Measurements from ENCODE around the gene VWF. TPM values are rescaled to one million over a fixed set of nuclear protein-coding genes. Genes with fewer than 3 reads are reported as not detected.

VWF gene
- total and polyA plus RNA-seq, 2 of the 13 experiments (the other 11 are each of a cell fraction or from before 2014, with no cell fraction given), result 0.20 to 0.25 TPM

DNA sequence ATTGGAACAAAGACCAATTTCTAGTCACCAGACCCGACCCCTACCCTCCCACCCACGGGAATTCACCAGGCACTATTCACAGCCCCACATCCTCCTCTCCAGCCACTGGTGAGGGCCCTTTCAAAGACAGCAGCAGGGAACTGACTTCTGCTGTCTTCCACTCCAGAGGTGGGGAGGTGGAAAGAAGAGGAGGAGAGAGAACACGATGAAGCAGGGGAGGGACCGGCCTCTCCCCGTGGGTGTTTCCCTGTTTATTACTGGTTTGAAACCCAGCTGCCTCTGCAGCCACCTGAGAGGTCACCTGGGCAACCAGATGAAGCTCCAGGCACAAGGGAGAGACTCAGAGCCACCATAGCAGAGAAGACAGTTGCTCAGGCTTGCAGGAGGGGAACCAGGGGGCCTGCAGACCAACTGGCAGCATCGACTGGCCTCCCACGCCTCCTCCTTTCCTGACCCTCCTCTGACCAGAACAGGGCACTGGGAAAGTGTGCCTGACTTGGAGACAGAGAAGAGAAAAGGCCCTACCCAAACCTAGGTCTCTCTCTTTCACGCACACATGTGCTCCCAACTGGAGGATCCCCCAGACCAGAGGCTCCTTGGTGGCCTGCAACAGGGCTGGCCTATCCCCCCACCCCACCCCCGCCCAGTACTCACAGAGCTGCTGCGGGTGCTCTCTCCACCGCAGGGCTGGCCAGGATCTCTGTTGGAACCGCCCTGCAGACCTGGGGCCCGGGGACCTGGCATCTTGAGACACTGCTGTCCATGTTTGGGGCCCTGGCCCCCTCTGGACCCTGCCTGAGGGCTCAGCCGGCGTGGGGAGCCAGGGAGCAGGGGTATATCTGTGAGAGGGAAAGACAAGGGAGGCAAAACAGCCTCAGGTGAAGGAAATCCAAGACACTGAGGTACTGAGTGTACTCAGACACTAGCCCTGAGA lies 202.2 kb downstream of the VWF start (continued):
- TF ChIP-seq, protein P1, sequence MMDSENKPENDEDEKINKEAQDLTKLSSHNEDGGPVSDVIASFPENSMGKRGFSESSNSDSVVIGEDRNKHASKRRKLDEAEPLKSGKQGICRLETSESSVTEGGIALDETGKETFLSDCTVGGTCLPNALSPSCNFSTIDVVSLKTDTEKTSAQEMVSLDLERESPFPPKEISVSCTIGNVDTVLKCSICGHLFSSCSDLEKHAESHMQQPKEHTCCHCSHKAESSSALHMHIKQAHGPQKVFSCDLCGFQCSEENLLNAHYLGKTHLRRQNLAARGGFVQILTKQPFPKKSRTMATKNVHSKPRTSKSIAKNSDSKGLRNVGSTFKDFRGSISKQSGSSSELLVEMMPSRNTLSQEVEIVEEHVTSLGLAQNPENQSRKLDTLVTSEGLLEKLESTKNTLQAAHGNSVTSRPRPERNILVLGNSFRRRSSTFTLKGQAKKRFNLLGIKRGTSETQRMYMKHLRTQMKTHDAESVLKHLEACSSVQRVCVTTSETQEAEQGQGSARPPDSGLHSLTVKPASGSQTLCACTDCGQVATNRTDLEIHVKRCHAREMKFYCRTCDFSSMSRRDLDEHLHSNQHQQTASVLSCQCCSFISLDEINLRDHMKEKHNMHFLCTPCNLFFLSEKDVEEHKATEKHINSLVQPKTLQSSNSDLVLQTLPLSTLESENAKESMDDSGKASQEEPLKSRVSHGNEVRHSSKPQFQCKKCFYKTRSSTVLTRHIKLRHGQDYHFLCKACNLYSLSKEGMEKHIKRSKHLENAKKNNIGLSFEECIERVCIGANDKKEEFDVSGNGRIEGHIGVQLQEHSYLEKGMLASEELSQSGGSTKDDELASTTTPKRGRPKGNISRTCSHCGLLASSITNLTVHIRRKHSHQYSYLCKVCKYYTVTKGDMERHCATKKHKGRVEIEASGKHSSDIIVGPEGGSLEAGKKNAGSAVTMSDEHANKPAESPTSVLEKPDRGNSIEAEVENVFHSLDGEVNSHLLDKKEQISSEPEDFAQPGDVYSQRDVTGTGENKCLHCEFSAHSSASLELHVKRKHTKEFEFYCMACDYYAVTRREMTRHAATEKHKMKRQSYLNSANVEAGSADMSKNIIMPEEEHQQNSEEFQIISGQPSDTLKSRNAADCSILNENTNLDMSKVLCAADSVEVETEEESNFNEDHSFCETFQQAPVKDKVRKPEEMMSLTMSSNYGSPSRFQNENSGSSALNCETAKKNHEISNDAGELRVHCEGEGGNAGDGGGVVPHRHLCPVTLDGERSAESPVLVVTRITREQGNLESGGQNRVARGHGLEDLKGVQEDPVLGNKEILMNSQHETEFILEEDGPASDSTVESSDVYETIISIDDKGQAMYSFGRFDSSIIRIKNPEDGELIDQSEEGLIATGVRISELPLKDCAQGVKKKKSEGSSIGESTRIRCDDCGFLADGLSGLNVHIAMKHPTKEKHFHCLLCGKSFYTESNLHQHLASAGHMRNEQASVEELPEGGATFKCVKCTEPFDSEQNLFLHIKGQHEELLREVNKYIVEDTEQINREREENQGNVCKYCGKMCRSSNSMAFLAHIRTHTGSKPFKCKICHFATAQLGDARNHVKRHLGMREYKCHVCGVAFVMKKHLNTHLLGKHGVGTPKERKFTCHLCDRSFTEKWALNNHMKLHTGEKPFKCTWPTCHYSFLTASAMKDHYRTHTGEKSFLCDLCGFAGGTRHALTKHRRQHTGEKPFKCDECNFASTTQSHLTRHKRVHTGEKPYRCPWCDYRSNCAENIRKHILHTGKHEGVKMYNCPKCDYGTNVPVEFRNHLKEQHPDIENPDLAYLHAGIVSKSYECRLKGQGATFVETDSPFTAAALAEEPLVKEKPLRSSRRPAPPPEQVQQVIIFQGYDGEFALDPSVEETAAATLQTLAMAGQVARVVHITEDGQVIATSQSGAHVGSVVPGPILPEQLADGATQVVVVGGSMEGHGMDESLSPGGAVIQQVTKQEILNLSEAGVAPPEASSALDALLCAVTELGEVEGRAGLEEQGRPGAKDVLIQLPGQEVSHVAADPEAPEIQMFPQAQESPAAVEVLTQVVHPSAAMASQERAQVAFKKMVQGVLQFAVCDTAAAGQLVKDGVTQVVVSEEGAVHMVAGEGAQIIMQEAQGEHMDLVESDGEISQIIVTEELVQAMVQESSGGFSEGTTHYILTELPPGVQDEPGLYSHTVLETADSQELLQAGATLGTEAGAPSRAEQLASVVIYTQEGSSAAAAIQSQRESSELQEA (CRISPR knock-in tag; IDR thresholded peaks at IDR 0.05; ENCODE audit: not compliant biosample characterization), result no peak
- TF ChIP-seq SMARCC2 (IDR thresholded peaks at IDR 0.05), result no peak
- TF ChIP-seq TAF1 (CRISPR knock-in tag; IDR thresholded peaks at IDR 0.05), result no peak

All from HepG2 (cell line).